GM19328 (cell line): Measurements from ENCODE around the gene SQSTM1.

Experiments
- ATAC-seq: cut with Tn5 transposase; IDR thresholded peaks from one replicate; pipeline ENCODE4 v1.9.1; 2021; ENCODE audit warnings: mild to moderate bottlenecking, moderate library complexity; ENCODE audit not compliant: unreplicated experiment

The SQSTM1 gene

GRCh38 chr5:179805529-179806249 is 15.0 kb upstream of the SQSTM1 start:
- ATAC-seq: peak; percentile 8

- ATAC-seq: peak; percentile 71
Measured at GRCh38 chr5:179806250-179807048, 14.3 kb upstream of the SQSTM1 start, which contains the start of gene MGAT4B. Gene MGAT4B (minus strand): TSS chr5:179806866. CDS start chr5:179806583, 283 bp downstream.

GRCh38 chr5:179812135-179812825 is 8.4 kb upstream of the SQSTM1 start:
- ATAC-seq: no peak

GRCh38 chr5:179812997-179813607 is 7.6 kb upstream of the SQSTM1 start:
- no peak for ATAC-seq

- no peak for ATAC-seq
Measured at GRCh38 chr5:179814090-179814489, 6.6 kb upstream of the SQSTM1 start.

- ATAC-seq: no peak
Measured at GRCh38 chr5:179815491-179816249, 5.0 kb upstream of the SQSTM1 start.

- ATAC-seq: no peak
Measured at GRCh38 chr5:179816401-179816795, 4.3 kb upstream of the SQSTM1 start.

GRCh38 chr5:179816796-179817469 is 3.8 kb upstream of the SQSTM1 start:
- ATAC-seq: no peak

GRCh38 chr5:179817470-179817840 is 3.2 kb upstream of the SQSTM1 start:
- no peak for ATAC-seq

GRCh38 chr5:179817890-179818745 is 2.6 kb upstream of the SQSTM1 start:
- ATAC-seq: no peak

GRCh38 chr5:179818746-179819295 is 1.9 kb upstream of the SQSTM1 start:
- ATAC-seq: peak; percentile 51

- no peak for ATAC-seq
Measured at GRCh38 chr5:179819296-179820126, 1.2 kb upstream of the SQSTM1 start.

- ATAC-seq: no peak
Measured at GRCh38 chr5:179820127-179820482, 600 bp upstream of the SQSTM1 start.

GRCh38 chr5:179821298-179822058 is 773 bp downstream of the SQSTM1 start:
- ATAC-seq: peak; percentile 39

- no peak for ATAC-seq
Measured at GRCh38 chr5:179822059-179822432, 1.3 kb downstream of the SQSTM1 start.

- no peak for ATAC-seq
Measured at GRCh38 chr5:179822444-179822990, 1.8 kb downstream of the SQSTM1 start.
